RKO (cell line): Measurements from ENCODE around the gene KATNAL1.
"Not testable (repeated sequence)": the region's sequence is repeated elsewhere in the genome, so short reads cannot be mapped to it uniquely, and the experiment has no call there.

ENCODE experiments used
- DNase-seq: peaks from one replicate; pipeline ENCODE4 v3.0.0-alpha.2; 2016; ENCODE audit warnings: low spot score

KATNAL1 gene

DNA sequence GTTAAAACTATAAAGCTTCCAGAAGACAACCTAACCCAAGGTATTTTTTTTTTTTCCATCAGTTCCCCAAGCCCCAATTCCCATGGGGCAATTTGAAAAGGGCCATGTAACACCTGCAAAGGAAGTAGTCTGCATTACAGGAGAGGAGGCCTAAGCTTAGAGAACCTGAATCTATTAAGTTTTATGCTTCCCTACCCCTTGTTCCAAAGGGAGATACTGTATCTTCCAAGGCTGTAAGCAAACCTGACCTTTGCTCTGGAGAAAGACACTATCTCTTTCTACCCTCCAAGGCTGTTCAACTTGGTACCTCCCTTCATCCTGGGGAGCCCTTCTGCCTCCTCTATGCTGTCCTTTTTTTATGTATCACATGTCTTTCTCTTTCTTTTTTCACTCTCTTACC is 15.0 kb downstream of the KATNAL1 start:
- DNase-seq, result no peak

DNA sequence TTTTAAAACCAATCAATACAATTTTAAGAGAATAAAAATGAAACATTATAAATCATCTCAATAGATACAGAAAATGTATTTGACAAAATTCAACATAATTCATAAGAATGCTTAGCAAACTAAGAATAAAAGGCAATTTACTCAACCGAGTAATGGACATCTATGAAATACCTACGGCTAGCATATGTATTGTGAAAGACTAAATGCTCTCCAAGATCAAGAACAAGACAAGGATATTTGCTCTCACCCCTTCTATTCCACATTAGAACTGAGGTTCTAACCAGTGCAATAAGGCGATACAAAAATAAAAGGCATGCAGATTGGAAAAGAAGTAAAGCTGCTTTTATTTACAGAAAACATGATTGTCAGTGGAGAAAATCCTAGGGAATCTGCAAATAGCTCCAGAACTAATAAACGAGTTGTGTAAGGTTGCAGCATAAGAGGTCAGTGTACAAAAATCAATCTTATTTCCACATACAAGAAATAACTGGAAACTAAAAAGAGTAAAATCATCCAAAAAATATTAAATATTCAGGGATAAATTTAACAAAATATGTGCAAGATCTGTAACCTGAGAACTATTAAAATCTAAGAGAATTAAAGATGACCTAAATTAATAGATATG is 16.4 kb downstream of the KATNAL1 start:
- no peak for DNase-seq

GRCh38 chr13:30289533-30289932 is 17.8 kb downstream of the KATNAL1 start:
- DNase-seq, result no peak

- DNase-seq, result not testable (repeated sequence)
Observed at GRCh38 chr13:30286059-30286458, 21.3 kb downstream of the KATNAL1 start.

- DNase-seq, result no peak
Observed at GRCh38 chr13:30276178-30276577, 31.2 kb downstream of the KATNAL1 start.

DNA sequence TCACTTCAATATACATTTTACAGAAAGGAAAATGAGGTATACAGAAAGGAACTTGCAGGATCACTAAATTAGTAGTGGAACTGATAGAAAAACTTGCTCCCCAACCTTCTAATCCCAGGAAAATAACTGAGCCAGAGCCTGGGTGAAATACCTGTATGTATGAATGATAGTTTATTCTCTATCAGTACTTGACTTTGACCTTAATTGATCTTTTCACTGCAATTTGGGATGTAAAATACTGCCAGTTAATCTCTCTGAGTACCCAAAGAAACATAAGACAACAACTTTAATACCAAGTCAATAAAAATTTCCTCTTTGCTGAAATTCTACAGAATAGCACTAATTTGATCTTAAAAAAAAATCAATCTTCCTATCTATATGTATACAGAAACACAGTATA is 33.3 kb downstream of the KATNAL1 start:
- DNase-seq, result no peak

DNA sequence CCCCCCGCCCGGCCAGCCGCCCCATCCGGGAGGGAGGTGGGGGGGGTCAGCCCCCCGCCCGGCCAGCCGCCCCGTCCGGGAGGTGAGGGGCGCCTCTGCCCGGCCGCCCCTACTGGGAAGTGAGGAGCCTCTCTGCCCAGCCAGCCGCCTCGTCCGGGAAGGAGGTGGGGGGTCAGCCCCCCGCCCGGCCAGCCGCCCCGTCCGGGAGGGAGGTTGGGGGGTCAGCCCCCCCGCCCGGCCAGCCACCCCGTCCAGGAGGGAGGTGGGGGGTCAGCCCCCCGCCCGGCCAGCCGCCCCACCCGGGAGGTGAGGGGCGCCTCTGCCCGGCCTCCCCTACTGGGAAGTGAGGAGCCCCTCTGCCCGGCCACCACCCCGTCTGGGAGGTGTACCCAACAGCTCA is 37.3 kb downstream of the KATNAL1 start:
- DNase-seq, result not testable (repeated sequence)

- DNase-seq, result no peak
Observed at GRCh38 chr13:30268673-30269072, 38.7 kb downstream of the KATNAL1 start.

GRCh38 chr13:30266756-30267155 is 40.6 kb downstream of the KATNAL1 start:
- no peak for DNase-seq

GRCh38 chr13:30259149-30259733 is 48.1 kb downstream of the KATNAL1 start:
- DNase-seq, result not testable (repeated sequence)

- no peak for DNase-seq
Observed at GRCh38 chr13:30257468-30258099, 49.8 kb downstream of the KATNAL1 start.

DNA sequence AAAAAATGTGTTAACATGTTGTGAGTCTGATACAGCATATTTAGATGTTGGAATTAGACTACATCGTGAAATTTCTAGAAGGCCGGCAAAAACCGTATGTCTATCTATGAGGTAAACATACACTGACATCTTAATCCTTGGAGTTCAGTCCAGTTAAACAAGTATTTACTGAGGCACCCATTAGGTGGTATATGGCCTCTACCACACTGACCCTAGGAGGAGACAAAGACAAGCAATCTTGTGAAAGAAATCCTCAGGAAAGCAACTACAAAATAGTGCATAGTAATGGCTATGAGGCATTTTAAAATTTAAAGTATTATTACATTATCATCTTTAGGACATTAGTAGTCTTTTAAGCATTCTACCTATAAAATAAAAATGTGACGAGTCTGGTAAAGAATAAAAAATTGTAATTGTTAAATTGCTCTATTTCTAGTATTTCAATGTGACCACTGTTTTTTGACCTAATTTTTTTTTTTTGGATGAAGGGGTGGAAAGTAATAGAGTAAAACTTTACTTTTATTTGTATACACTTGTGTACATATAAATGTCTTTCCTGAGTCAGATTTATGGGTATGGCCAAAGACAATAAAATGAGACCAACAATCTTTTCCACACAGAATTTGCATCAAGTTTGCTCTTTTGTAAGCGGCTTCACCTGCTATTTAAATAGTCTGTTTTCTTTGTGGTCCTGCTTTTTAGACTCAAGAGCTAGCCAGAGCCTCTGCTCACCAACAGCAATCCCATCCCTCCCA is 50.5 kb downstream of the KATNAL1 start:
- DNase-seq, result no peak

DNA sequence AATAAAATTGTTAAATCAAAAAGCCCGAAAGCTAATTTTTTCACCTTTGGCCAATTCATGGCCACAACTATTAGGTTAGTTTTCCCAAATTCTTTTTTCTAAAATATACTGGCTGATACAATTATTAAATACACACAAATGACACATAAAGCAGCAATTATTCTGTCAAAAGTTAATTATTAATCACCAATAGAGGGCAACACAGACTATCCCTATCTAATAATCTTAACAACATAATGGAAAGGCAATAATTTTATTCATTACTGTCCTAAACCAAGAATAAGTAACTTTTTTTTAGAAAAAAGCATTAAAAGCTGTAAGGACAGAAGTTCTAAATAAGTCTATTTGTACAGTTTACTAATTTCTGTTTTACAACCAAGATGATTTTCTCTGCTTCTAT is 51.7 kb downstream of the KATNAL1 start:
- no peak for DNase-seq

DNA sequence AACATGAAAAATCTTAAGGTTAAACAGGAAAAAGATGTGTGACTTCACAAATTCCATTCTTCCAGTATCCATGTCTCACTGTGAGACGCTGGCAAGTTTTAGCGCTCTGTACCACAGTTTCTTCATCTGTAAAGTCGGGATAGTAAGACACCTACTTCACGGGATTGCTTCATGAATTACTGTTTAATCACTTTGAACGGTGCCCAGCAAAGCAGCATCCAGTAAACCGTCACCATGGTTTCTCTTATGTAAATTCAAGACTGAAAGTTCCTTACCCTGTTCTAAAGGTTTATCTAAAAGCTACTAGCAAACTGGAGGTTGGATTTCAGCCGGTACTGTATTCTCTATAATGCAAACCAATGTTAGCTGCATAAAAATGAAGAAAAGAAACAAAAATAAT is 53.5 kb downstream of the KATNAL1 start:
- no peak for DNase-seq

DNA sequence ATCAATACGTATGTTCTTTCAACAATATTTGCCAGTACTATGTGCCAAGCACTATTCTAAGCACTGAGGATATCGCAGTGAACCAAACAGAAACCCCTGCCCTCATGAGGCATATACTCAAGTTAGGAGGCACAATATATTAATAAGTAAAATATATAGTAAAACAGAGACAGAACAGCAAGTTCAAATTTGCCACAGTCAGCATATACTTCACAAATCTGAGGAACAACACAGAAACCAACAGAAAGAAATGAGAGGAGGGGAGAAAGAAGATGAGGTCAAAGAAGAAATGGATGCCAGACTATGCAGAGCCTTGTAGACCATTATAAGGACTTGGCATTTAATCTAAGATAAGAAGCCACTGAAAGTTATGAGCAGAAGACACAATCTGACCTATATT is 59.9 kb downstream of the KATNAL1 start:
- DNase-seq, result no peak

GRCh38 chr13:30241532-30241931 is 65.8 kb downstream of the KATNAL1 start:
- DNase-seq, result no peak

GRCh38 chr13:30240608-30241007 is 66.7 kb downstream of the KATNAL1 start:
- no peak for DNase-seq

- DNase-seq, result no peak
Observed at GRCh38 chr13:30235216-30235615, 72.1 kb downstream of the KATNAL1 start.

DNA sequence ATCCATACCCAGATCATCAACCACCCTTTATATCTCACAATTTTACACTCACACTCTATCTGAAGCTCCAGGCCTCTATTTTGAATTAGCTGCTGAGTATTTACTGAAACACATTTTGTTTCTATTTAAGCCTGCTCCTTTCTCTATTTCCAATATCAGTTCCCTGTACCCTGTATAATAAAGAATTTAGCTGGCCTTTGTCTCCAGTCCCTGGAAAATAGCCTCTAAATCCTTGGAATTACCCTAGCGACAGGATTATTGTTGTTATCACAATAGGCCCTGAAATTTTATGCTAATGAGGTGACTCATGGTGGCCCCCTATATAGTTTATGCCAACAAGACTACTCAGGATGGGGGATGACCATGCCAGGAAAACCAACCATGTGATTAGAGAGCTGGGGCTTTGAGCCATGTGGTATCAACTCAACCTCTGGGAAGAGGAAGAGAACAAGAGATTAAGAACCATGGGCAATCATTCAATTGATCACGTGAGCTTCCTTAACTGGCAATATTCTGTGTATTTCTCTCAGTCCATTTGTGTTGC is 72.7 kb downstream of the KATNAL1 start:
- no peak for DNase-seq

- DNase-seq, result peak; percentile 81
Observed at GRCh38 chr13:30224732-30225131, 82.6 kb downstream of the KATNAL1 start.

- peak; percentile 43 for DNase-seq
Observed at GRCh38 chr13:30222254-30222653, 85.1 kb downstream of the KATNAL1 start.

GRCh38 chr13:30216111-30216510 is 91.2 kb downstream of the KATNAL1 start:
- DNase-seq, result no peak

- no peak for DNase-seq
Observed at GRCh38 chr13:30212256-30212655, 95.1 kb downstream of the KATNAL1 start.
